Smooth muscle cell (in vitro differentiated cells): ENCODE results near the gene ERVFRD-1. TPM values are rescaled to one million over a fixed set of nuclear protein-coding genes. Genes with fewer than 3 reads are reported as not detected.

Experiments used
- DNase-seq: peaks from one replicate; lab custom pipeline; 2025; ENCODE audit not compliant: unreplicated experiment; lab: John Stamatoyannopoulos, UW
- H2AFZ ChIP-seq: fragments of 200-600 bp; sonication (generic); 2 replicates; pipeline ENCODE4 v1.6.0; 2016; ENCODE audit warnings: antibody characterized with exemption, low read depth, mild to moderate bottlenecking
- H3F3A ChIP-seq: fragments of 200-600 bp; sonication (generic); 2 replicates; pipeline ENCODE4 v1.6.0; 2017; ENCODE audit warnings: antibody characterized with exemption, low read depth
- H3K27ac ChIP-seq: fragments of 200-600 bp; sonication (generic); 2 replicates; pipeline ENCODE4 v1.5.1; 2016; ENCODE audit warnings: low read depth, mild to moderate bottlenecking
- H3K27me3 ChIP-seq: fragments of 200-600 bp; sonication (generic); 2 replicates; pipeline ENCODE4 v1.6.1; 2016; ENCODE audit warnings: low read depth, mild to moderate bottlenecking
- H3K36me3 ChIP-seq: fragments of 200-600 bp; sonication (generic); 2 replicates; pipeline ENCODE4 v1.5.1; 2016; ENCODE audit warnings: low read depth
- H3K4me1 ChIP-seq: fragments of 200-600 bp; sonication (generic); 2 replicates; pipeline ENCODE4 v1.5.1; 2016; ENCODE audit warnings: low read depth
- H3K4me2 ChIP-seq: fragments of 200-600 bp; sonication (generic); 2 replicates; pipeline ENCODE4 v1.6.0; 2016; ENCODE audit warnings: mild to moderate bottlenecking
- H3K4me3 ChIP-seq: fragments of 200-600 bp; sonication (generic); 2 replicates; pipeline ENCODE4 v1.5.1; 2016; ENCODE audit warnings: mild to moderate bottlenecking
- H3K79me2 ChIP-seq: fragments of 200-600 bp; sonication (generic); 2 replicates; pipeline ENCODE4 v1.6.0; 2016; ENCODE audit warnings: low read depth, mild to moderate bottlenecking
- H3K9ac ChIP-seq: fragments of 200-600 bp; sonication (generic); 2 replicates; pipeline ENCODE4 v1.6.0; 2016; ENCODE audit warnings: low read depth
- H3K9me3 ChIP-seq: fragments of 200-600 bp; sonication (generic); replicated peaks from 2 replicates; pipeline ENCODE4 v1.5.1; 2016; ENCODE audit warnings: low read depth
- H4K20me1 ChIP-seq: fragments of 200-600 bp; sonication (generic); 2 replicates; pipeline ENCODE4 v1.6.0; 2016; ENCODE audit warnings: low read depth
- WGBS: methylation state at CpG from one replicate; pipeline ENCODE4 v1.1.7; 2016; ENCODE audit warnings: low lambda C conversion rate; 5-methylcytosine and 5-hydroxymethylcytosine counted together
- polyA plus RNA-seq: library from polyadenylated mRNA; unstranded; fragments of >200 nt; fragmentation: Nextera tagmentation; extraction: Ambion mirVana; gene quantifications from 2 replicates; pipeline ENCODE4 v1.2.1, GENCODE V29; 2016
- total RNA-seq: library from RNA; depleted of rRNA; stranded (reverse); fragments of >200 nt; gene quantifications from 2 replicates; pipeline ENCODE4 v1.2.3, GENCODE V29; 2014
- TF ChIP-seq, protein P1 (sequence below): fragments of 200-600 bp; sonication (generic); IDR thresholded peaks from 2 replicates; pipeline ENCODE4 v1.5.1; 2017; ENCODE audit warnings: borderline replicate concordance, mild to moderate bottlenecking, antibody characterized with exemption; ENCODE audit not compliant: insufficient read depth, poor library complexity, severe bottlenecking

The ERVFRD-1 gene, protein sequence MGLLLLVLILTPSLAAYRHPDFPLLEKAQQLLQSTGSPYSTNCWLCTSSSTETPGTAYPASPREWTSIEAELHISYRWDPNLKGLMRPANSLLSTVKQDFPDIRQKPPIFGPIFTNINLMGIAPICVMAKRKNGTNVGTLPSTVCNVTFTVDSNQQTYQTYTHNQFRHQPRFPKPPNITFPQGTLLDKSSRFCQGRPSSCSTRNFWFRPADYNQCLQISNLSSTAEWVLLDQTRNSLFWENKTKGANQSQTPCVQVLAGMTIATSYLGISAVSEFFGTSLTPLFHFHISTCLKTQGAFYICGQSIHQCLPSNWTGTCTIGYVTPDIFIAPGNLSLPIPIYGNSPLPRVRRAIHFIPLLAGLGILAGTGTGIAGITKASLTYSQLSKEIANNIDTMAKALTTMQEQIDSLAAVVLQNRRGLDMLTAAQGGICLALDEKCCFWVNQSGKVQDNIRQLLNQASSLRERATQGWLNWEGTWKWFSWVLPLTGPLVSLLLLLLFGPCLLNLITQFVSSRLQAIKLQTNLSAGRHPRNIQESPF
- total RNA-seq (0.09 TPM in 1 of 2 replicates, not detected in the other), polyA plus RNA-seq (0.38 TPM in 1 of 2 replicates, not detected in the other)

- H3F3A ChIP-seq, result no peaks in the 10 kb centered on the region
- H2AFZ ChIP-seq, result no peak within 1 kb of the TSS
- no peaks in the 10 kb centered on the region for H3K9me3 ChIP-seq
- no peak within 1 kb of the TSS for H3K27ac ChIP-seq
- H4K20me1 ChIP-seq, result peaks cover 95% of the 10 kb centered on the region
- no peak within 1 kb of the TSS for H3K4me3 ChIP-seq
- no peaks in the 10 kb centered on the region for H3K36me3 ChIP-seq
- no peaks in the 10 kb centered on the region for H3K4me1 ChIP-seq
- H3K4me2 ChIP-seq, result no peak within 1 kb of the TSS
- H3K9ac ChIP-seq, result no peak within 1 kb of the TSS
- H3K27me3 ChIP-seq, result no peaks in the 10 kb centered on the region
- WGBS, result 89% methylated on average over 16 of the region's 16 CpGs
- TF ChIP-seq, protein P1, sequence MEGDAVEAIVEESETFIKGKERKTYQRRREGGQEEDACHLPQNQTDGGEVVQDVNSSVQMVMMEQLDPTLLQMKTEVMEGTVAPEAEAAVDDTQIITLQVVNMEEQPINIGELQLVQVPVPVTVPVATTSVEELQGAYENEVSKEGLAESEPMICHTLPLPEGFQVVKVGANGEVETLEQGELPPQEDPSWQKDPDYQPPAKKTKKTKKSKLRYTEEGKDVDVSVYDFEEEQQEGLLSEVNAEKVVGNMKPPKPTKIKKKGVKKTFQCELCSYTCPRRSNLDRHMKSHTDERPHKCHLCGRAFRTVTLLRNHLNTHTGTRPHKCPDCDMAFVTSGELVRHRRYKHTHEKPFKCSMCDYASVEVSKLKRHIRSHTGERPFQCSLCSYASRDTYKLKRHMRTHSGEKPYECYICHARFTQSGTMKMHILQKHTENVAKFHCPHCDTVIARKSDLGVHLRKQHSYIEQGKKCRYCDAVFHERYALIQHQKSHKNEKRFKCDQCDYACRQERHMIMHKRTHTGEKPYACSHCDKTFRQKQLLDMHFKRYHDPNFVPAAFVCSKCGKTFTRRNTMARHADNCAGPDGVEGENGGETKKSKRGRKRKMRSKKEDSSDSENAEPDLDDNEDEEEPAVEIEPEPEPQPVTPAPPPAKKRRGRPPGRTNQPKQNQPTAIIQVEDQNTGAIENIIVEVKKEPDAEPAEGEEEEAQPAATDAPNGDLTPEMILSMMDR, result no peak
- peaks cover 89% of the 10 kb centered on the region for H3K79me2 ChIP-seq
- no peak for DNase-seq
These were observed at the start of gene ERVFRD-1 for GRCh38 chr6:11110921-11111768. ERVFRD-1 (minus strand) TSS chr6:11111725; CDS start chr6:11105310, 6,415 bp downstream.

DNA sequence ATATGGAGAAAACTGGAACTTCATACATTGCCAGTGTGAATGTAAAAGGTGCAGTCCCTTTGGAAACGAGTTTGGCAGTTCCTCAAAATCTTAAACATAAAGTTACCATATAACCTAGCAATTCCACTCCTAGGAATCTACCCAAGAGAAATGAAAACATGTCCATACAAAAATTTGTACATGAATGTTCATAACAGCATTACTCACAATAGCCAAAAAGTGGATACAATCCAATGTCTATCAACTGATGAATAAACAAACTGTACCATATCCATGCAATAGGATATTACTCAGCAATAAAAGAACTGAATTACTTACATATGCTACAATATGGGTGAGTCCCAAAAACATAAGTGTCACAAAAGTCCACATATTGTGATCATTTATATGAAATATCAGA lies 48.7 kb upstream of the ERVFRD-1 start:
- H3K27me3 ChIP-seq, result no peaks in the 10 kb centered on the region
- TF ChIP-seq, protein P1, result no peak
- 100% methylated on average over 1 of the region's 1 CpG for WGBS
- no peak overlapping the region for H3K4me3 ChIP-seq
- H3K4me2 ChIP-seq, result no peak overlapping the region
- H3K4me1 ChIP-seq, result peaks cover 10% of the 10 kb centered on the region
- H3K36me3 ChIP-seq, result no peaks in the 10 kb centered on the region
- H4K20me1 ChIP-seq, result no peaks in the 10 kb centered on the region
- H3F3A ChIP-seq, result no peaks in the 10 kb centered on the region
- H3K9me3 ChIP-seq, result no peaks in the 10 kb centered on the region
- H3K27ac ChIP-seq, result no peak overlapping the region
- H3K79me2 ChIP-seq, result no peaks in the 10 kb centered on the region
- no peak overlapping the region for H3K9ac ChIP-seq
- no peak for DNase-seq
- no peak overlapping the region for H2AFZ ChIP-seq

DNA sequence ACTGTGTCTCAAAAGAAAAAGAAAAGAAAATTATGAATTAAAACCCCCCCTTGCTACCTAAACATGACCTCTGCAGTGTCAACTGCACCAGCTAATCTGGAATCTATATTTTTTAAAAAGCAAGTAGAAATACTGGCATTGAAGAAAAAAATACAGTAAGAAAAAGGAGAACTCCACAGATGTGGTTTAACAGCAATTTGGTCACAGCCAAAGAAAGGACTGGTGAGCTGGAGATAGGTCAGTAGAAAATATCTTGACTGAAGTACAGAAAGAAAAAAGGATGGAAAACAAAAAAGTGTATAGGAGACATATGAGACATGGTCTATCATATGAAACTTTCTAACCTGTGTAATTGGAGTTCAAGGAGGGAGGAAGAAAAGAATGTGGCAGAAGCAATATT lies 44.1 kb upstream of the ERVFRD-1 start:
- no peak overlapping the region for H3K27ac ChIP-seq
- H3K4me2 ChIP-seq, result no peak overlapping the region
- no peaks in the 10 kb centered on the region for H4K20me1 ChIP-seq
- H3K36me3 ChIP-seq, result no peaks in the 10 kb centered on the region
- no peak for DNase-seq
- TF ChIP-seq, protein P1, result no peak
- H3K9ac ChIP-seq, result no peak overlapping the region
- no peaks in the 10 kb centered on the region for H3K79me2 ChIP-seq
- H3K9me3 ChIP-seq, result no peaks in the 10 kb centered on the region
- no peaks in the 10 kb centered on the region for H3K27me3 ChIP-seq
- no peak overlapping the region for H3K4me3 ChIP-seq
- H2AFZ ChIP-seq, result no peak overlapping the region
- H3F3A ChIP-seq, result no peaks in the 10 kb centered on the region
- no peaks in the 10 kb centered on the region for H3K4me1 ChIP-seq
